GM23338 (cell line): Measurements from ENCODE around the gene FOXP1. TPM values are rescaled to one million over a fixed set of nuclear protein-coding genes. Genes with fewer than 3 reads are reported as not detected.

Source experiments
- ATAC-seq: fragments of 200-7000 bp; cut with Tn5 transposase; 3 replicates; pipeline ENCODE4 v1.9.1; 2020
- DNase-seq: peaks from one replicate; pipeline ENCODE4 v3.0.0-alpha.2; 2015; ENCODE audit warnings: low spot score
- H2AFZ ChIP-seq: fragments of 200-600 bp; sonication (generic); 2 replicates; pipeline ENCODE4 v1.8.0; 2016; ENCODE audit warnings: antibody characterized with exemption, mild to moderate bottlenecking, moderate library complexity
- H3F3A ChIP-seq: fragments of 200-600 bp; sonication (generic); replicated peaks from 2 replicates; pipeline ENCODE4 v1.8.0; 2017; ENCODE audit warnings: antibody characterized with exemption, mixed run types, low read depth
- H3K27ac ChIP-seq: fragments of 200-600 bp; sonication (generic); 2 replicates; pipeline ENCODE4 v1.6.1; 2016; ENCODE audit warnings: low read depth
- H3K27me3 ChIP-seq: fragments of 200-600 bp; sonication (generic); 2 replicates; pipeline ENCODE4 v1.8.0; 2016; ENCODE audit warnings: mild to moderate bottlenecking, mixed run types, moderate library complexity; ENCODE audit not compliant: insufficient read depth
- H3K36me3 ChIP-seq: fragments of 200-600 bp; sonication (generic); 2 replicates; pipeline ENCODE4 v1.8.0; 2016; ENCODE audit warnings: mild to moderate bottlenecking; ENCODE audit not compliant: insufficient read depth
- H3K4me1 ChIP-seq: fragments of 200-600 bp; sonication (generic); 2 replicates; pipeline ENCODE4 v1.8.0; 2016; ENCODE audit warnings: mild to moderate bottlenecking, moderate library complexity; ENCODE audit not compliant: insufficient read depth
- H3K4me2 ChIP-seq: fragments of 200-600 bp; sonication (generic); 2 replicates; pipeline ENCODE4 v1.7.1; 2017; ENCODE audit warnings: mixed run types
- H3K4me3 ChIP-seq: fragments of 200-600 bp; sonication (generic); 2 replicates; pipeline ENCODE4 v1.6.1; 2016; ENCODE audit warnings: mixed run types
- H3K79me2 ChIP-seq: fragments of 200-600 bp; sonication (generic); replicated peaks from 2 replicates; pipeline ENCODE4 v1.8.0; 2017; ENCODE audit warnings: mild to moderate bottlenecking; ENCODE audit not compliant: insufficient read depth
- H3K9me2 ChIP-seq: fragments of 200-600 bp; sonication (generic); 2 replicates; pipeline ENCODE4 v1.8.0; 2017; ENCODE audit not compliant: insufficient read depth
- H4K20me1 ChIP-seq: fragments of 200-600 bp; sonication (generic); replicated peaks from 2 replicates; pipeline ENCODE4 v1.8.0; 2017; ENCODE audit warnings: mild to moderate bottlenecking; ENCODE audit not compliant: insufficient read depth
- H3K27ac Mint-ChIP-seq: 2 replicates; pipeline ENCODE4 v1.8.0; 2020; ENCODE audit warnings: inconsistent platforms, mild to moderate bottlenecking, moderate library complexity, mixed read lengths
- H3K27me3 Mint-ChIP-seq: 3 replicates; pipeline ENCODE4 v1.8.0; 2022; ENCODE audit warnings: low read depth, mild to moderate bottlenecking, moderate library complexity, mixed read lengths, inconsistent platforms; ENCODE audit not compliant: insufficient read depth, poor library complexity
- H3K36me3 Mint-ChIP-seq: 3 replicates; pipeline ENCODE4 v1.8.0; 2021; ENCODE audit warnings: low read depth, mild to moderate bottlenecking, inconsistent platforms, moderate library complexity, mixed read lengths
- H3K4me1 Mint-ChIP-seq: 3 replicates; pipeline ENCODE4 v1.8.0; 2020; ENCODE audit warnings: mild to moderate bottlenecking, inconsistent platforms, mixed read lengths
- H3K4me3 Mint-ChIP-seq: 3 replicates; pipeline ENCODE4 v1.8.0; 2021; ENCODE audit warnings: moderate library complexity, mild to moderate bottlenecking, inconsistent platforms, mixed read lengths
- H3K9me3 Mint-ChIP-seq: 3 replicates; pipeline ENCODE4 v1.8.0; 2020; ENCODE audit warnings: moderate library complexity, mild to moderate bottlenecking, inconsistent platforms, mixed read lengths
- CREB1 ChIP-seq: fragments of 250-450 bp; sonication (Bioruptor Pico); IDR thresholded peaks from 2 replicates; pipeline ENCODE4 v1.5.0; 2020; ENCODE audit warnings: low read depth, mild to moderate bottlenecking, moderate library complexity
- CTCF ChIP-seq, 2 experiments: fragments of 200-600 bp in 1 of 2; sonication (generic) in 1 of 2; conservative IDR thresholded peaks; 2 replicates each; pipeline versions ENCODE4 v1.5.1 to v1.6.1; 2016 to 2017; ENCODE audit warnings: antibody characterized with exemption in 2 of 2, low read depth in 2 of 2, mild to moderate bottlenecking in 2 of 2, moderate library complexity in 1 of 2
- ETS1 ChIP-seq: IDR thresholded peaks from 2 replicates; pipeline ENCODE4 v1.6.1; 2016; ENCODE audit warnings: antibody characterized with exemption
- EZH2 ChIP-seq: fragments of 200-600 bp; sonication (generic); IDR thresholded peaks from one replicate; pipeline ENCODE4 v1.8.0; 2017; ENCODE audit warnings: antibody characterized with exemption, mild to moderate bottlenecking, low read depth; ENCODE audit not compliant: unreplicated experiment
- EZH2phosphoT487 ChIP-seq: fragments of 200-600 bp; sonication (generic); IDR thresholded peaks from one replicate; pipeline ENCODE4 v1.8.1; 2018; ENCODE audit warnings: antibody characterized with exemption; ENCODE audit not compliant: unreplicated experiment
- JUNB ChIP-seq: IDR thresholded peaks from one replicate; pipeline ENCODE4 v1.6.1; 2016; ENCODE audit warnings: antibody characterized with exemption; ENCODE audit not compliant: unreplicated experiment
- NANOG ChIP-seq: IDR thresholded peaks from 2 replicates; pipeline ENCODE4 v1.6.1; 2016; ENCODE audit warnings: antibody characterized with exemption, borderline replicate concordance
- POLR2AphosphoS5 ChIP-seq: IDR thresholded peaks from 2 replicates; pipeline ENCODE4 v1.6.1; 2016; ENCODE audit warnings: antibody characterized with exemption, low read depth
- ZNF331 ChIP-seq: fragments of 250-450 bp; sonication (Bioruptor Pico); IDR thresholded peaks from 2 replicates; pipeline ENCODE4 v1.5.0; 2020; ENCODE audit warnings: low read depth, mild to moderate bottlenecking, moderate library complexity
- ZNF462 ChIP-seq: fragments of 250-450 bp; sonication (Bioruptor Pico); IDR thresholded peaks from 2 replicates; pipeline ENCODE4 v1.5.0; 2020; ENCODE audit warnings: mild to moderate bottlenecking, moderate library complexity
- polyA plus RNA-seq: library from polyadenylated mRNA; unstranded; fragments of >200 nt; fragmentation: Nextera tagmentation; extraction: Ambion mirVana; gene quantifications from 2 replicates; pipeline ENCODE4 v1.2.1, GENCODE V29; 2016
- total RNA-seq: library from RNA; depleted of rRNA; stranded (reverse); fragments of >200 nt; shearing (Covaris generic); gene quantifications from 2 replicates; pipeline ENCODE4 v1.2.3, GENCODE V29; 2014
- TF ChIP-seq, protein P1 (sequence below): IDR thresholded peaks from one replicate; pipeline ENCODE4 v1.6.1; 2018; ENCODE audit warnings: antibody characterized with exemption; ENCODE audit not compliant: unreplicated experiment

FOXP1 gene
- total and polyA plus RNA-seq, 2 experiments from 2014 or later: 32.9 to 35.5 TPM

- no peak for TF ChIP-seq ZNF462 (CRISPR knock-in tag)
- TF ChIP-seq CREB1 (CRISPR knock-in tag): no peak
- TF ChIP-seq EZH2phosphoT487: no peak
- no peak for TF ChIP-seq ETS1
- no peak for TF ChIP-seq NANOG
- TF ChIP-seq EZH2: no peak
- TF ChIP-seq POLR2AphosphoS5: no peak
- TF ChIP-seq JUNB: no peak
Measured at GRCh38 chr3:71183549-71183948, 400.0 kb downstream of the FOXP1 start (continued).

DNA sequence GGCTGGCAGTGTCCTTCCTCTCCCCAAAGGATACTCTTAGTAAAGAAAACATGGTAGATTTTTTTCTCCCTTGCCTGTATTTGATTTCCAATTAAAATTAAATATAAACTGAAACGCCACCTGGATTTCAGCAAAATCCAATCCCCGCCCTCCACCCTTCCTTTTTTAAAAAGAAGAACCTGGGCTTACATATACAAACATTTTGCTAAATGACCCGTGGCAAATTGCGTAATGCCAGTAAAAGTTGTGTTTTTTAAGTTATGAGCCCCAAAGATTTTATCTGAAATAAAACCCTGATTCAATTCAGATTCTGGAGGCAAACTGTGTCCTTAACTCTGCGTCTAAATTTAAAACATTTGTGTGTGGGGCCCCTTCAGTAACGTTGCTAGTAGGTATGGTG is 403.0 kb downstream of the FOXP1 start:
- peaks cover 8% of the 10 kb centered on the region; the same call in 1 of the 2 replicates for H3K4me1 ChIP-seq
- no peaks in the 10 kb centered on the region for H3K79me2 ChIP-seq
- H3K4me3 ChIP-seq: no peak overlapping the region
- H3K27ac ChIP-seq: no peak overlapping the region
- no peaks in the 10 kb centered on the region for H3K36me3 ChIP-seq
- H3K9me2 ChIP-seq: peaks cover 4% of the 10 kb centered on the region; the same call in 1 of the 2 replicates
- DNase-seq (no peak), ATAC-seq (no peak)
- Mint-ChIP-seq H3K4me1 (peaks cover 23% of the 10 kb centered on the region), H3K27ac (no peak overlapping the region), H3K9me3 (no peaks in the 10 kb centered on the region), H3K4me3 (no peak overlapping the region), H3K27me3 (no peaks in the 10 kb centered on the region), H3K36me3 (peaks cover 7% of the 10 kb centered on the region; the same call in 2 of the 3 replicates)
- no peaks in the 10 kb centered on the region for H3F3A ChIP-seq
- no peaks in the 10 kb centered on the region for H3K27me3 ChIP-seq
- no peak overlapping the region for H2AFZ ChIP-seq
- no peak overlapping the region for H3K4me2 ChIP-seq
- H4K20me1 ChIP-seq: no peaks in the 10 kb centered on the region
- TF ChIP-seq, protein P1, sequence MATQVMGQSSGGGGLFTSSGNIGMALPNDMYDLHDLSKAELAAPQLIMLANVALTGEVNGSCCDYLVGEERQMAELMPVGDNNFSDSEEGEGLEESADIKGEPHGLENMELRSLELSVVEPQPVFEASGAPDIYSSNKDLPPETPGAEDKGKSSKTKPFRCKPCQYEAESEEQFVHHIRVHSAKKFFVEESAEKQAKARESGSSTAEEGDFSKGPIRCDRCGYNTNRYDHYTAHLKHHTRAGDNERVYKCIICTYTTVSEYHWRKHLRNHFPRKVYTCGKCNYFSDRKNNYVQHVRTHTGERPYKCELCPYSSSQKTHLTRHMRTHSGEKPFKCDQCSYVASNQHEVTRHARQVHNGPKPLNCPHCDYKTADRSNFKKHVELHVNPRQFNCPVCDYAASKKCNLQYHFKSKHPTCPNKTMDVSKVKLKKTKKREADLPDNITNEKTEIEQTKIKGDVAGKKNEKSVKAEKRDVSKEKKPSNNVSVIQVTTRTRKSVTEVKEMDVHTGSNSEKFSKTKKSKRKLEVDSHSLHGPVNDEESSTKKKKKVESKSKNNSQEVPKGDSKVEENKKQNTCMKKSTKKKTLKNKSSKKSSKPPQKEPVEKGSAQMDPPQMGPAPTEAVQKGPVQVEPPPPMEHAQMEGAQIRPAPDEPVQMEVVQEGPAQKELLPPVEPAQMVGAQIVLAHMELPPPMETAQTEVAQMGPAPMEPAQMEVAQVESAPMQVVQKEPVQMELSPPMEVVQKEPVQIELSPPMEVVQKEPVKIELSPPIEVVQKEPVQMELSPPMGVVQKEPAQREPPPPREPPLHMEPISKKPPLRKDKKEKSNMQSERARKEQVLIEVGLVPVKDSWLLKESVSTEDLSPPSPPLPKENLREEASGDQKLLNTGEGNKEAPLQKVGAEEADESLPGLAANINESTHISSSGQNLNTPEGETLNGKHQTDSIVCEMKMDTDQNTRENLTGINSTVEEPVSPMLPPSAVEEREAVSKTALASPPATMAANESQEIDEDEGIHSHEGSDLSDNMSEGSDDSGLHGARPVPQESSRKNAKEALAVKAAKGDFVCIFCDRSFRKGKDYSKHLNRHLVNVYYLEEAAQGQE: no peak
- TF ChIP-seq NANOG (no peak), CTCF (conservative IDR thresholded peaks at IDR 0.05; ENCODE audit: low read depth in 2 of 2) (no peak), ETS1 (no peak), ZNF331 (CRISPR knock-in tag) (no peak), EZH2 (no peak), JUNB (no peak)
